ENCODE measurements around the gene MAPK9. TPM values are rescaled to one million over a fixed set of nuclear protein-coding genes. Genes with fewer than 3 reads are reported as not detected.

The MAPK9 gene
- total RNA-seq, 1 experiment from 2014 or later: 38.6 TPM

DNA sequence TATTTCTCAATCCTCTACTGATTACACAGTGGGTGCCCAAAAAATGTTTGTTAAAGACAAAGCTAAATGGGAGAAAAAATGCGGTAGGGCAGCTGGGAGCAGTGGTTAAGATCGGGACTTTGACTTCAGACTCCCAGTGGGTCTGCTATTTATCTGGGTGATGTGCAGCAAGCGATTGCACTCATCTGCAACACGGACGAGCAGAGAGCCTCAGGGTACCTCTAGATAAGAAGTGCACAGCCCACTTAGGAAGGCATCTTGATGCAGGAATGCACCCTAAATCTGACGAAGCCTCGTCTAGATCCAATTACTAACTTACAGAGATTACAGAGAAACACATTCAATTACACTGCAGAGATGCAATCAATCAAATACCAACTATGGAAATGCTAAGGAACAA lies 4.0 kb downstream of the MAPK9 start:
- TF ChIP-seq, protein P1, sequence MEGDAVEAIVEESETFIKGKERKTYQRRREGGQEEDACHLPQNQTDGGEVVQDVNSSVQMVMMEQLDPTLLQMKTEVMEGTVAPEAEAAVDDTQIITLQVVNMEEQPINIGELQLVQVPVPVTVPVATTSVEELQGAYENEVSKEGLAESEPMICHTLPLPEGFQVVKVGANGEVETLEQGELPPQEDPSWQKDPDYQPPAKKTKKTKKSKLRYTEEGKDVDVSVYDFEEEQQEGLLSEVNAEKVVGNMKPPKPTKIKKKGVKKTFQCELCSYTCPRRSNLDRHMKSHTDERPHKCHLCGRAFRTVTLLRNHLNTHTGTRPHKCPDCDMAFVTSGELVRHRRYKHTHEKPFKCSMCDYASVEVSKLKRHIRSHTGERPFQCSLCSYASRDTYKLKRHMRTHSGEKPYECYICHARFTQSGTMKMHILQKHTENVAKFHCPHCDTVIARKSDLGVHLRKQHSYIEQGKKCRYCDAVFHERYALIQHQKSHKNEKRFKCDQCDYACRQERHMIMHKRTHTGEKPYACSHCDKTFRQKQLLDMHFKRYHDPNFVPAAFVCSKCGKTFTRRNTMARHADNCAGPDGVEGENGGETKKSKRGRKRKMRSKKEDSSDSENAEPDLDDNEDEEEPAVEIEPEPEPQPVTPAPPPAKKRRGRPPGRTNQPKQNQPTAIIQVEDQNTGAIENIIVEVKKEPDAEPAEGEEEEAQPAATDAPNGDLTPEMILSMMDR (conservative IDR thresholded peaks at IDR 0.05): no peak
- Mint-ChIP-seq H3K9me3 (peaks cover 0 to 4% of the 10 kb centered on the region in 2 experiments; a peak in 3 of 5 replicates), H3K27ac (0 out of 7 replicates have a peak overlapping the region, but pooled peaks of 1 of the 3 experiments have one; percentile 19), H3K36me3 (ENCODE audit: insufficient read depth in 1 of 3, low read depth in 3 of 3) (peaks cover 23 to 29% (median 25%) of the 10 kb centered on the region in 3 experiments), H3K27me3 (ENCODE audit: low read depth) (no peaks in the 10 kb centered on the region; the same call in 1 of the 2 replicates), H3K4me3 (no peak overlapping the region), H3K4me1 (peaks cover 24 to 35% of the 10 kb centered on the region in 2 experiments)
- no peak overlapping the region for H3K9ac ChIP-seq (ENCODE audit: extremely low read depth, insufficient read length, low read length)
- DNase-seq: no peak
- no peak overlapping the region for H3K27ac ChIP-seq (ENCODE audit: insufficient read length, low read depth, low read length)
- peaks cover 2% of the 10 kb centered on the region; the same call in 1 of the 2 replicates for H3K4me1 ChIP-seq (ENCODE audit: insufficient read depth, low read length)
- no peak overlapping the region for H4K8ac ChIP-seq (replicated peaks; ENCODE audit: insufficient read length, low read depth, low read length)
- peaks cover 2% of the 10 kb centered on the region for H3K23me2 ChIP-seq (ENCODE audit: insufficient read length, low read depth, low read length, poor library complexity, severe bottlenecking)
- no peak overlapping the region for H2BK15ac ChIP-seq (ENCODE audit: low read depth, low read length)
- H3K4ac ChIP-seq (ENCODE audit: low read depth, low read length): no peak overlapping the region
- peaks cover 4% of the 10 kb centered on the region for H3K79me1 ChIP-seq (ENCODE audit: insufficient read depth, low read depth, low read length, poor library complexity, severe bottlenecking)
- no peak overlapping the region for H3K18ac ChIP-seq (ENCODE audit: insufficient read length, low read depth, low read length)
- no peak overlapping the region for H3K56ac ChIP-seq (ENCODE audit: insufficient read length, low read depth, low read length)
- H2AFZ ChIP-seq (ENCODE audit: low read length): no peak overlapping the region
- H3K27me3 ChIP-seq (ENCODE audit: insufficient read depth, low read length): no peaks in the 10 kb centered on the region
- no peak overlapping the region for H4K5ac ChIP-seq (ENCODE audit: insufficient read length, low read depth, low read length)
- no peak overlapping the region for H3K23ac ChIP-seq (ENCODE audit: insufficient read length, low read depth, low read length)
- no peaks in the 10 kb centered on the region for H4K20me1 ChIP-seq (ENCODE audit: control insufficient read depth, insufficient read depth, insufficient read length)
- H3K14ac ChIP-seq (ENCODE audit: insufficient read depth, low read length): no peak overlapping the region
- no peak overlapping the region for H2BK5ac ChIP-seq (ENCODE audit: insufficient read length, low read length)
- no CpG with 5 or more reads among the region's 7 CpGs for whole genome bisulfite sequencing (ENCODE audit: extremely low coverage, insufficient read length, low lambda C conversion rate)
- no peak overlapping the region for H3T11ph ChIP-seq (ENCODE audit: low read length)
- peaks cover 12% of the 10 kb centered on the region; the same call in 1 of the 2 replicates for H3K79me2 ChIP-seq (ENCODE audit: insufficient read depth, low read length)
- no peak overlapping the region for H3K4me2 ChIP-seq (ENCODE audit: insufficient read depth, insufficient read length, low read length)
- H2AK5ac ChIP-seq (ENCODE audit: insufficient read length, low read length): no peak overlapping the region
- no peaks in the 10 kb centered on the region for H3K9me3 ChIP-seq (ENCODE audit: control insufficient read depth, low read depth, low read length)
- H4K91ac ChIP-seq (ENCODE audit: insufficient read length, low read depth, low read length): no peak overlapping the region
- H2BK120ac ChIP-seq (ENCODE audit: low read depth, low read length, poor library complexity, severe bottlenecking): no peak overlapping the region
- no peak overlapping the region for H2BK20ac ChIP-seq (ENCODE audit: low read depth, low read length, poor library complexity, severe bottlenecking)
- H2BK12ac ChIP-seq (ENCODE audit: insufficient read length, low read depth, low read length): no peak overlapping the region

All from H9 (cell line).